WERI-Rb-1 (cell line): Measurements from ENCODE around the gene COMTD1.
A peak's percentile ranks its signal among the peaks of the same experiment; 100 is the strongest.

Experiments
- DNase-seq: peaks from one replicate; pipeline ENCODE4 v3.0.0-alpha.2; 2020
- H3K27ac ChIP-seq: fragments of 250-450 bp; sonication (Bioruptor Pico); 2 replicates; pipeline ENCODE4 v1.5.1; 2020; ENCODE audit warnings: mild to moderate bottlenecking, moderate library complexity
- H3K27me3 ChIP-seq: fragments of 250-450 bp; sonication (Bioruptor Pico); 2 replicates; pipeline ENCODE4 v1.5.1; 2021; ENCODE audit warnings: mild to moderate bottlenecking, low read depth, moderate library complexity; ENCODE audit not compliant: insufficient read depth, severe bottlenecking
- H3K36me3 ChIP-seq: fragments of 250-450 bp; sonication (Bioruptor Pico); 2 replicates; pipeline ENCODE4 v1.5.1; 2020; ENCODE audit warnings: mild to moderate bottlenecking, moderate library complexity
- H3K4me3 ChIP-seq: 2 replicates; pipeline ENCODE4 v1.5.1; 2011; ENCODE audit warnings: low read depth, mild to moderate bottlenecking, control low read depth, low read length
- H3K9me3 ChIP-seq: fragments of 250-450 bp; sonication (Bioruptor Pico); 2 replicates; pipeline ENCODE4 v1.5.1; 2021; ENCODE audit warnings: mild to moderate bottlenecking, moderate library complexity; ENCODE audit not compliant: severe bottlenecking
- TF ChIP-seq, protein P1 (sequence below): IDR thresholded peaks from 2 replicates; pipeline ENCODE4 v1.5.1; 2011; ENCODE audit warnings: low read depth, mild to moderate bottlenecking, control low read depth, inconsistent platforms, low read length

Gene COMTD1

DNA sequence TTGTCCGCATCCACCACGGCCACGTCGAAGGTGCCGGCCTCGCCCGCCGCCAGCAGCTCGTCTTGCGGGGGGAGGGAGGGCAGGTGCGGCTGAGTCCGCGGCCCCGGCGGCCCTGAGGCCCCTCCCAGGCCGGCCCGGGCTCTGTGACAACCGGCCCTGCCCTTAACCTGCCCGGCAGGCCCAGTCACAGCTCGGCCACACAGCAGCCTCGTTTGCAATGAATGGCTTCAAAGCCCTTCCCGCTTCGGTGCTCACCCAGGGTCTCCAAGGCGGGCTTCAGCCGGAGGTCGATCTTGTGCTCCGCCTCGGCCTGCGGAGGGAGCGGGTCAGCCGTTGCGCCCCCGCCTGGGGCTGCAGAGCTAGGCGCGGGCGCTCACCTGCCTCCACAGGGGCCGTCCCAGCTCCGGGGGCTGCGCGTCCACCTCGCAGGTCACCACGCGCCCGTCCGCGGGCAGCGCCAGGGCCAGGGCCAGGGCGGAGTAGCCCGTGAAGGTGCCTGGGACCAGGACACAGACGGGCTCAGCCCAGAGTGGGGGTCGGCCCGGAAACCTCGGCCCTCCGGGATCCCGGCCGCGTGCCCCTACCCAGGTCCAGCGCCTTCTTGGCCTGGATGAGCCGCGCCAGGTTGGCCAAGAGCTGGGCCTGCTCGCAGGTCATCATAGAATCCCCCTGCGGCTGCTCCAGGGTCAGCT is 928 bp downstream of the COMTD1 start:
- Histone ChIP-seq H3K27ac (peak overlapping the region; percentile 88), H3K9me3 (no peaks in the 10 kb centered on the region), H3K27me3 (no peaks in the 10 kb centered on the region), H3K4me3 (peak overlapping the region; percentile 68), H3K36me3 (peaks cover 42% of the 10 kb centered on the region)
- peak; percentile 33 for DNase-seq
- TF ChIP-seq, protein P1, sequence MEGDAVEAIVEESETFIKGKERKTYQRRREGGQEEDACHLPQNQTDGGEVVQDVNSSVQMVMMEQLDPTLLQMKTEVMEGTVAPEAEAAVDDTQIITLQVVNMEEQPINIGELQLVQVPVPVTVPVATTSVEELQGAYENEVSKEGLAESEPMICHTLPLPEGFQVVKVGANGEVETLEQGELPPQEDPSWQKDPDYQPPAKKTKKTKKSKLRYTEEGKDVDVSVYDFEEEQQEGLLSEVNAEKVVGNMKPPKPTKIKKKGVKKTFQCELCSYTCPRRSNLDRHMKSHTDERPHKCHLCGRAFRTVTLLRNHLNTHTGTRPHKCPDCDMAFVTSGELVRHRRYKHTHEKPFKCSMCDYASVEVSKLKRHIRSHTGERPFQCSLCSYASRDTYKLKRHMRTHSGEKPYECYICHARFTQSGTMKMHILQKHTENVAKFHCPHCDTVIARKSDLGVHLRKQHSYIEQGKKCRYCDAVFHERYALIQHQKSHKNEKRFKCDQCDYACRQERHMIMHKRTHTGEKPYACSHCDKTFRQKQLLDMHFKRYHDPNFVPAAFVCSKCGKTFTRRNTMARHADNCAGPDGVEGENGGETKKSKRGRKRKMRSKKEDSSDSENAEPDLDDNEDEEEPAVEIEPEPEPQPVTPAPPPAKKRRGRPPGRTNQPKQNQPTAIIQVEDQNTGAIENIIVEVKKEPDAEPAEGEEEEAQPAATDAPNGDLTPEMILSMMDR = 0 out of 2 replicates have a peak, but pooled peaks have one; percentile 19

DNA sequence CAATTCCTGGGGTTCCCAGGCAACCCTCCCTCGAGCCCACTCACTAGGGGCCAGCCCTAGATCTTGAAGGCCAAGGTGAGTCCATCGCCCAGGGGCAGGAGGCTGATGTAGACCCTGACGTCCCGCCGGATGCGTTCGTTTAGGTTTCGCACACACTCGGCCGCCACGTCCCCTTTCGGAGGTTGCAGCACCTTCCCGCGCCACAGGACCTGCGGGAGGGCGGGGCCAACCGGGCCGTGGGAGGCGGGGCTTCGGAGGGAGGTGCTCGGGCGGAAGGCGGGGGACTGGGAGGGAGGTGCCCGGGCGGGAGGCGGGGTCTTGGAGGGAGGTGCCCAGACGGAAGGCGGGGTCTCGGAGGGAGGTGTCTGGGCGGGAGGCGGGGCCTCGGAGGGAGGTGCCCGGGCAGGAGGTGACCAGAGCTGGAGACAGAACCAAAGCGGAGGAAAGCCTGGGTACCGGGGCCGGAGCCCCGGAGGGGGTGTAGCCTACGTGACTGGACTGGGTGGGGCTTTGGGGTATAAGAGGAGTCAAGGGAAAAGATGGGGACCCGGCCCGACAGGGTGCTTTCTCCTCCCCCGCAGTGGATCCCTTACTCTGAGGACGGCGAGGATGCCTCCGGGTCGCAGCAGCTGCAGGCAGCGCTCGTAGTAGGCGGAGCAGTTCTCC is 1.6 kb downstream of the COMTD1 start:
- Histone ChIP-seq H3K27ac (peak overlapping the region; percentile 88), H3K27me3 (no peaks in the 10 kb centered on the region), H3K9me3 (no peaks in the 10 kb centered on the region), H3K4me3 (peak overlapping the region; percentile 68), H3K36me3 (peaks cover 48% of the 10 kb centered on the region)
- TF ChIP-seq, protein P1 = no peak
- DNase-seq = peak; percentile 96

DNA sequence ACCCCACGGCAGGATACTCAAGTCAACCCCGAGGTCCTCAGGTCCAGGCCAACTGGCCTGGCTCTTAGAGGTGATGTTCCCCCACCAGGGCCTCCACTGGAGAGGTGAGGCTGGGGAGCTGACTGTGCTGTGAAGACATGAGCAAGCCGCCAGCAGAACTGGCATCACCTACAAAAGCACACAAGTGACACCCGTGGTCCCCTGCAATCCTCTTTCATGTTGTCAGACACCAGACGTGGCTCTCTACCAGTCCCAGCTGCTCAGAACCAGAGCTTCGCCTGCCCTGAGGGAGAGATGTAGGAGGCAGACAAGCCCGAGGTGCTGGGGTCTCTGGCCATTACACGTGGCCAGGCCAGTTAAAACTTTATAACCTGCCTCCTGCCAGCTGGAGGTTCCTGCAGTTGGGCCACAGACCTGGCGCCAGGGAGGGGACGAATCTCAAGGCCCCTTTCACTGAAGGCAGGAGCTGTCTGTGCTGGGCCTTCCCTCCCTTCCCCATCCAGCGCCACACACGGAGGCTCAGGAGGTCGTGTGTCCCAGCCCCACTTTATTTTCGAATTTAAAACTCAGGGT is 2.2 kb downstream of the COMTD1 start:
- Histone ChIP-seq H3K27ac (peak overlapping the region; percentile 88), H3K9me3 (no peaks in the 10 kb centered on the region), H3K27me3 (no peaks in the 10 kb centered on the region), H3K36me3 (peaks cover 55% of the 10 kb centered on the region), H3K4me3 (peak overlapping the region; percentile 25)
- TF ChIP-seq, protein P1 = no peak
- DNase-seq = no peak

DNA sequence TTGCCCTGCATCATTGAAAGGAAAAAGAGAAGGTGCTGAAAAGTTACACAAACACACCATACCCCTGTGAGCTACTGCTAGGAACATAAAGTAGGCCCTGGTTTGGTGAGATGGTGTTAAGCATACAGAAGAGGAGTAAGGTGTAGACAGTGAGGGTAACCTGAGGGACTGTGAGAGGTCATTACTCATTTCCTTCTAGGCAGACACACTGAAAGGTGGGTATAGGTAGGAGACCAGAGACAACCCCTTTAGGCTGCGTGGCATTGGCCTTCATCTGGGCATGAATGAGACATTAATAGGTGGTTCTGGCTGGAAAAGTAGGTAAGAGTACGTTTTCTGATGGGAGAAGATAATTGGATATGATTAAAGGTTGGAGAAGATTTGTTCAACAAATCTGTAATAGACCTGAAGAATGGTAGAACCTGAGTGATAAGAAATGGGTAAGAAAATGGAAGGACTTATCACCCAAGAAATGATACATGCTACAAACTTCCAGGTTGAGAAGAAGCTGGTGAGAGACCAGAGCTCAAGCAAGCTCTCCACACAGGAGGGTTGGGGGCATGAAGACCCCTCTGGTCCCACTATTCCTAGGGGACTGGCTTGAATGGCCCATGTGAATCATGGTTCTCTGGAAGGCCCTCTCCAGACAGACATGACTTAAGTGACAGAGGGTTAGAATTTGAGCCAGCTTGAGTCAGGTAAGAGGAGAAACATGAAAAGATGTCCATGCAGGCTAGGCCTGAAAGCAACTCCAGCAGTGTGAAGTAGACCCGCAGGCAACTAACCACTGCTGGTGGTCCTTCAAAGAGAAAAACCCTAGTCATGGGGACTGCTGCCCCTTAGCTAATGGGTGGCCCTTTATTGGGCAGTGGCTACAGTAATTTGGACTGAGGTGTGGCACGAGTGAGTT is 3.8 kb downstream of the COMTD1 start:
- Histone ChIP-seq H3K27me3 (no peaks in the 10 kb centered on the region), H3K9me3 (no peaks in the 10 kb centered on the region), H3K36me3 (peaks cover 70% of the 10 kb centered on the region), H3K27ac (peak overlapping the region; percentile 88), H3K4me3 (no peak overlapping the region)
- DNase-seq = no peak
- TF ChIP-seq, protein P1 = no peak

DNA sequence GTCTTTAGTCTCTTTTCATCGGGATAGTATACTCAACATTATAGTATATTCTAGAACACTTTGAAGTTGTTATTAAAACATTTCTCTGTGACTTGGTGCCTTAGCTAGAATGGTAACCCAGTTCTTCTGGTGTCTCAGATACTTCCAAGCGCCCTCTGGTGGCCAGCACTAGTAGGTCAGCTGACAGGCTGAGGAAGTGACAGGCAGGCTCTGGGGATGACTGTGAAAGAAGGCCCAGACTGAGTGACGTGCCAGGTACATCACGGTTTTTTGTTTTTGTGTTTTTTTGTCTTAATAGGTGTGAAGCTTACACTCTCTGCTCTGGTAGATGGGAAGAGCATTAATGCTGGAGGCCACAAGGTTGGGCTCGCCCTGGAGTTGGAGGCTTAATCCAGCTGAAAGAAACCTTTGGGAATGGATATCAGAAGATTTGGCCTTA is 5.1 kb downstream of the COMTD1 start:
- no peaks in the 10 kb centered on the region for H3K9me3 ChIP-seq
- no peaks in the 10 kb centered on the region for H3K27me3 ChIP-seq
- H3K4me3 ChIP-seq = no peak overlapping the region
- TF ChIP-seq, protein P1 = peak; percentile 86
- peaks cover 80% of the 10 kb centered on the region for H3K36me3 ChIP-seq
- DNase-seq = peak; percentile 91
- no peak overlapping the region for H3K27ac ChIP-seq
